Measurements from ENCODE around the gene PEAR1. TPM values are rescaled to one million over a fixed set of nuclear protein-coding genes. Genes with fewer than 3 reads are reported as not detected.

Gene PEAR1
- total RNA-seq, 3 donors from 2014 or later, result 2.3 to 7.2 (median 4.6) TPM

- no peak for DNase-seq
- intact Hi-C loops (cut with DNase I, micrococcal nuclease), result no loop called here
- Histone ChIP-seq H3K36me3 (ENCODE audit: low read depth) (no peaks in the 10 kb centered on the region), H3K4me3 (no peak overlapping the region), H3K4me1 (ENCODE audit: low read depth) (peaks cover 12% of the 10 kb centered on the region), H3K9me3 (no peaks in the 10 kb centered on the region)
- no peak for ATAC-seq
- TF ChIP-seq CTCF (IDR thresholded peaks at IDR 0.05), result no peak
Measured at GRCh38 chr1:156908955-156909354, 15.4 kb downstream of the PEAR1 start.

GRCh38 chr1:156909671-156910070 lies 16.2 kb downstream of the PEAR1 start:
- TF ChIP-seq CTCF (IDR thresholded peaks at IDR 0.05), result no peak
- peaks cover 12% of the 10 kb centered on the region for H3K4me1 ChIP-seq (ENCODE audit: low read depth)
- no peaks in the 10 kb centered on the region for H3K9me3 ChIP-seq
- no peaks in the 10 kb centered on the region for H3K36me3 ChIP-seq (ENCODE audit: low read depth)
- intact Hi-C loops (cut with DNase I, micrococcal nuclease), result no loop called here
- ATAC-seq (no peak), DNase-seq (peak in 2 of 3 donors; percentile 17 to 46)
- H3K4me3 ChIP-seq, result no peak overlapping the region

- ATAC-seq, result peak; percentile 65
- H3K36me3 ChIP-seq (ENCODE audit: low read depth), result no peaks in the 10 kb centered on the region
- intact Hi-C loops (cut with DNase I, micrococcal nuclease), result no loop called here
- TF ChIP-seq CTCF (IDR thresholded peaks at IDR 0.05), result peak; percentile 72
- no peak overlapping the region for H3K4me3 ChIP-seq
- DNase-seq, result peak; percentile 53 to 66 (median 64)
- H3K9me3 ChIP-seq, result no peaks in the 10 kb centered on the region
- peaks cover 12% of the 10 kb centered on the region for H3K4me1 ChIP-seq (ENCODE audit: low read depth)
Measured at GRCh38 chr1:156910309-156910782, 16.8 kb downstream of the PEAR1 start.

- Histone ChIP-seq H3K36me3 (ENCODE audit: low read depth) (no peaks in the 10 kb centered on the region), H3K4me3 (no peak overlapping the region), H3K4me1 (ENCODE audit: low read depth) (peaks cover 12% of the 10 kb centered on the region), H3K9me3 (no peaks in the 10 kb centered on the region)
- TF ChIP-seq CTCF (IDR thresholded peaks at IDR 0.05), result no peak
- ATAC-seq (no peak), DNase-seq (peak in 1 of 3 donors; percentile 7)
- intact Hi-C loops (cut with DNase I, micrococcal nuclease), result no loop called here
Measured at GRCh38 chr1:156911577-156912298, 18.2 kb downstream of the PEAR1 start.

- no peak for TF ChIP-seq CTCF (IDR thresholded peaks at IDR 0.05)
- intact Hi-C loops (cut with DNase I, micrococcal nuclease), result no loop called here
- ATAC-seq (no peak), DNase-seq (peak in 2 of 3 donors; percentile 4 to 14)
- peaks cover 12% of the 10 kb centered on the region for H3K4me1 ChIP-seq (ENCODE audit: low read depth)
- H3K36me3 ChIP-seq (ENCODE audit: low read depth), result no peaks in the 10 kb centered on the region
- no peaks in the 10 kb centered on the region for H3K9me3 ChIP-seq
- no peak overlapping the region for H3K4me3 ChIP-seq
Measured at GRCh38 chr1:156912310-156912709, 18.8 kb downstream of the PEAR1 start.

Data from mucosa of descending colon (tissue), 3 donors.